Measurements from ENCODE around the gene GNA12. TPM values are rescaled to one million over a fixed set of nuclear protein-coding genes. Genes with fewer than 3 reads are reported as not detected.
"Not testable (repeated sequence)": the region's sequence is repeated elsewhere in the genome, so short reads cannot be mapped to it uniquely, and the experiment has no call there.

The GNA12 gene
- total RNA-seq, 4 donors from 2014 or later = 26.3 to 54.8 (median 36.9) TPM

DNA sequence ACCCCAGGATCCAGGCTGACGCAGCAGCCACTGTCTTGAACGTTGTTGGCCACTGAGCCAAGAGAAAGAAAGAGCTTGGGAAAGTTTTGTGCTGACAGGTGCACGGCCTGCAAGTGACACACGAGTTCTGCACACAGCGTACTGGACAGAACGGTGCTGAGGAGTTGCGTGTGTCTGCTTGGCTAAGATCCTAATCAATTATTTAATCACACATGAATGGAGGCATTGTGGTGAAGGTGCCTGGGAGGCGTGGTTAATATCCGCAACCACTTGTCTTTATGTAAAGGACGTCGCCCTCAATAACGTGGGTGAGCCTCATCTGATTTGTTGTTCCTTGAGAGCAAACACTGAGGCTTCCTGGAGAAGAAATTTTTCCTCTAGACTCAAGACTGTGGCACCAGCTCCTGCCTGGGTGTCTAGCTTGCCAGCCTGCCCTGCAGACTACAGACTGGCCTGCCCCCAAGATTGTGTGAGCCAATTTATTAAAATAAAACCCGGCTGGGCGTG lies 16.6 kb upstream of the GNA12 start:
- DNase-seq (ENCODE audit: low spot score) (no peak), ATAC-seq (ENCODE audit: low FRiP score) (no peak)
- TF ChIP-seq CTCF (IDR thresholded peaks at IDR 0.05) = no peak

DNA sequence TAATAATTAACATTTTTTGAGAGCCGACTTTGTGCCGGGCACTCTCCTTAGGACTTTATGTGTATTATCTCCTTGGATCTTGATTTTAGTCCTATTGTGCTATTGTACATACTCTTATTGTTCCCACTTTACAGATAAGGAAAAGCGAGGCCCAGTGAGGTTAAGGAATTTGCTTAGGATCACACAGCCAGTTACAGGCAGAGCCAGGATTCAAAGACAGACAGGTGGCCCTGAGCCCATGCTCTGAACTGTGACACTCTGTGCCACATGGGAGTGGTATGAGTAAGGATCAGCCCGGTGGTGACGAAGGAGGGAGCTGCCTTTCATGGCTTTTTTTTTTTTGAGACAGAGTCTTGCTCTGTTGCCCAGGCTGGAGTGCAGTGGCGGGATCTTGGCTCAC lies 15.8 kb upstream of the GNA12 start:
- no peak for TF ChIP-seq CTCF (IDR thresholded peaks at IDR 0.05)
- DNase-seq (ENCODE audit: low spot score) (no peak), ATAC-seq (ENCODE audit: low FRiP score) (no peak)

DNA sequence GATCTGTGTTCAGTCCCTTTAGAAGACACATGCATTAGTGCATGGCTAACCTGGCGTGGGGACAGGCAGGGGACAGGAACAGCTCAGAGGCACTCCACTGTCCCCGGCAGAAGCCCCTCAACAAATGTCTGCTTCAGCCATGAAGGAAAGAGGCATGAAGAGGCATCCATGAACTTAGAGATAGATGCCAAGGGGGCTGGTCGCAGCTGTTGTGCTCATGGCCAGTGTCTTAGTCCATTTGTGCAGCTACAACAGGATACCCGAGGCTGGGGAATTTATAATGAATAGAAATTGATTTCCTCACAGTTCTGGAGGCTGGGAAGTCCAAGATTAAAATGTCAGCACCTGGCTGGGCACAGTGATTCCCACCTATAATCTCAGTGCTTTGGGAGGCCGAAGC lies 14.5 kb upstream of the GNA12 start:
- no peak for TF ChIP-seq CTCF (IDR thresholded peaks at IDR 0.05)
- ATAC-seq (ENCODE audit: low FRiP score) (no peak), DNase-seq (ENCODE audit: low spot score) (no peak)

- no peak for ATAC-seq (ENCODE audit: low FRiP score)
- no peak for DNase-seq (ENCODE audit: low spot score)
- TF ChIP-seq CTCF (IDR thresholded peaks at IDR 0.05) = no peak
These were observed 12.5 kb upstream of the GNA12 start for GRCh38 chr7:2856388-2857169.

DNA sequence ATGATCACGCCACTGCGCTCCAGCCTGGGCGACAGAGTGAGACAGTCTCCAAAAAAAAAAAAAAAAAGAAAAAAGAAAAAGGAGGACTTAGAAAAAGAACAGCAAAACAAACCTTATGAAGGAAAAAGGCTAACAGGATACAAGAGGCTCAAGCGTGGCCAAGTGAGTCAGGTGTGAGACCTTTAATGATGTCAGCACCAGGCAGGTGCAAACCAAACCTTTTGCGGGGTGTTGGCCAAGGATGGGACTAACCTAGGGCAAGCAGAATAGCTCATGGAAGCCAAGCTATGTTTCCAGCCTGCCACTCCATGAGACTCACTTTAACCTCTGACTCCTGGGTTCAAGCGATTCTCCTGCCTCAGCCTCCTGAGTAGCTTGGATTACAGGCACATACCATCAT lies 11.3 kb upstream of the GNA12 start:
- DNase-seq (ENCODE audit: low spot score) (no peak), ATAC-seq (ENCODE audit: low FRiP score) (no peak)
- TF ChIP-seq CTCF (IDR thresholded peaks at IDR 0.05) = no peak

DNA sequence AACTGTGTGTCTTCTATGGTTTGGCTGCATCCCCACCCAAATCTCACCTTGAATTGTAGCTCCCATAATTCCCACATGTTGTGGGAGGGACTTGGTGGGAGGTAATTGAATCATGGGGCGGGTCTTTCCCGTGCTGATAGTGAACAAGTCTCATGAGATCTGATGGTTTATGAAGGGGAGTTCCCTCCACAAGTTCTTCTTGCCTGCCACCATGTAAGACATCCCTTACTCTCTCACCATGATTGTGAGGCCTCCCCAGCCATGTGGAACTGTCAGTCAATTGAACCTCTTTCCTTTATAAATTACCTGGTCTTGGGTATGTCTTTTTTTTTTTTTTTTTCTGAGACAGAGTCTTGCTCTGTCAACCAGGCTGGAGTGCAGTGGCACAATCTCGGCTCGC lies 9.4 kb upstream of the GNA12 start:
- not testable (repeated sequence) for ATAC-seq (ENCODE audit: low FRiP score); DNase-seq (ENCODE audit: low spot score)

DNA sequence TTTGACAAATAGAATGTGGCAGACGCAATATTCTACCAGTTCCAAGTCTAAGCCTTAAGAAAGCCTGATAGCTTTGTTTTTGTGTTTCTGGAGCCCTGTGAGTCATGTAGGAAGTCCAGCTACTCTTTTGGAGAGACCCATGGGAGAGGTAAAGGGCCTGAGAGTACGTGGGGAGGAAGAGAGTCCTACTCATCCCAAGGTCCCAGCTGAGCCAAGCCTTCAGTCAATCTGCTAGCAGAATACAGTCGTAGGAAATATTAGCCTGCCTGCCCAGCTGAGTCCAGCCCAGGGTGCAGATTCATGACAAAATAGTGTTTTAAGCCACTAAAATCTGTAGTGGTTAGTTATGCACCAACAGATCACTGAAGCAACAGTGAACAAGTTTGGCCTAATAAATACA lies 9.0 kb upstream of the GNA12 start:
- DNase-seq (ENCODE audit: low spot score) = no peak
- TF ChIP-seq CTCF (IDR thresholded peaks at IDR 0.05) = no peak
- ATAC-seq (ENCODE audit: low FRiP score) = no peak
